GM18499 (cell line): Measurements from ENCODE around the gene GPC6.
"Not testable (repeated sequence)": the region's sequence is repeated elsewhere in the genome, so short reads cannot be mapped to it uniquely, and the experiment has no call there.

Experiments used
- ATAC-seq: cut with Tn5 transposase; IDR thresholded peaks from one replicate; pipeline ENCODE4 v1.9.1; 2021; ENCODE audit warnings: moderate number of reproducible peaks; ENCODE audit not compliant: insufficient read depth, unreplicated experiment

GPC6 gene

DNA sequence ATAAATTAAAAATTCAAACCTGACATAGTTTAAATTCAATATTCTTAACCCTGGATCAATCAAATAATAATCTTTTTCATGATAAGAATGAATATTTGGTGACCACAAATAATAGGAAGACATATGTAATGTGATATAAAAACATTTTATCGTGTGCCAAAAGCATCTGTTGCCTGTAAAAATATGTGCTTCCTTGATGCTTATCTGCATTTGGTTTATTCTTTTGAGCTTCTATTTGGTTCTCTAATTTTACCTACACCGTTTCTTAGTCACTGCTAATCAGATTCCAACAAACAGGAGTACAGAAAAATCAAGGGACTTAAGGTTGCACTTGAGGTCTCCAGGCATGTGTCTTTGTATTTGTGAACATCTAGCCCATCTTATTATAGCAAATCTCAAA is 978.3 kb downstream of the GPC6 start:
- ATAC-seq = no peak

DNA sequence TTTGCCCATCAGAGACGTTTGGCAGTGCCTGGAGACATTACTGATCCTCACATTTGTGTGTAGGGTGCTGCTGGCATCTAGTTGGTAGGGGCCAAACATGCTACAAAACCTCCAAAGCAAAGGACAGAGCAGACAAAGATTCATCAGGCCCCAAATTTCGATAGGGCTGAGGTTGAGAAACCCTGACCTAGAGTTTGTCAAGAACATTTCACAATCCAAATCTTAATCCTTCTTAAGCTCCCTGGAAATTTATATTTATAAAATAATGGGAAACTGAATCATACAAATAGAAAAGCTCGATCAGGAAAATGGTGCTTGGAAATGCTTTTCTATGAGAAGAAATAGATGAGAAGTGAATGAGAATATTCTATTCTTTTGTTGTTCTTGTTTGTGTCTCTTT is 979.3 kb downstream of the GPC6 start:
- ATAC-seq = no peak

DNA sequence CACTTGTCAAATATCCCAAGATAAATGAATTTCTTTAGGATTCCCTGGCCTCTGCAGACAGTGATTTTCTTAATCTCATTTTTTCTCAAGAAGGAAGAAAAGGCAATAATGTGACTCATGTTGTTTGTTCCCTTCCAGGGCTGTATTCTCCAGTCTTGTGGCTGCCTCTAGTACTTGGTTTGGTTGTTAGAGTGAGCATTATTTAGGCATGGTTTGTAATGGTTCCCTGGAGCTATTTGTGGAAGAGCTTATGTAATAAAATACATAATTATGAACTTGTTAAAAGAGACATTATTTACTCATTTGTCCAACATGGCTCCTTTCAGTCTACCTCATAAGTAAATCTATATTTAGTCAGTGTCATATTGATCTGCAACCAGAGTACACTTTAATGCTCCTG is 982.5 kb downstream of the GPC6 start:
- no peak for ATAC-seq

DNA sequence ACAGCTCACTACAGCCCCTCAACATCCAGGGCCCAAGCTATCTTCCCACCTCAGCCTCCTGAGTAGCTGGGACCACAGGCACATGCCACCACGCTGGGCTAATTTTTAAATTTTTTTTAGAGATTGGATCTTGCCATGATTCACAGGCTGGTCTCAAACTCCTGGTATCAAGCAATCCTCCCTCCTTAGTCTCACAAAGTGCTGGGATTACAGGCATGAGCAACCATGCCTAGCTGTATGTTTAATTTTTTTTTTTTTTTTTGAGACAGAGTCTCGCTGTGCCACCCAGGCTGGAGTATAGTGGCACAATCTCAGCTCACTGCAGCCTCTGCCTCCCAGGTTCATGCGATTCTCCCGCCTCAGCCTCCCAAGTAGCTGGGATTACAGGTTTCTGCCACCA is 983.3 kb downstream of the GPC6 start:
- ATAC-seq = not testable (repeated sequence)

DNA sequence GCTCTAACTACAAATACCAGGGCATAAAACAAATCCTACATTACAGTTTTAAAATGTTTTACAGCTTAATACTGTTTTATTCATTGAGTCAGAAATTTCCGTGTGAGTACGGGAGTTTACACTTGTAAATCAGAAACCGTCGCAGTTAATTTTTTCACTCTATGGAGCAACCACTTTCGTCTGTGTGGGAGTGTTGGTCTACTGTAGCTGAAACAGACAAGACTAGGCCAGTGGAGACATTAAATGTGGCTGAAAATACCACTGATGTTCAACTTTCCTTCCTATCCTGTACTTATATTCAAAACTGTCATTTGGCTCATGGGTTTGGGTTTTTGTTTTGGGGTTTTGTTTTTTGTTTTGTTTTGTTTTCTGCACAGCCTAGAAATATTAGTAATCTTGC is 984.2 kb downstream of the GPC6 start:
- no peak for ATAC-seq

DNA sequence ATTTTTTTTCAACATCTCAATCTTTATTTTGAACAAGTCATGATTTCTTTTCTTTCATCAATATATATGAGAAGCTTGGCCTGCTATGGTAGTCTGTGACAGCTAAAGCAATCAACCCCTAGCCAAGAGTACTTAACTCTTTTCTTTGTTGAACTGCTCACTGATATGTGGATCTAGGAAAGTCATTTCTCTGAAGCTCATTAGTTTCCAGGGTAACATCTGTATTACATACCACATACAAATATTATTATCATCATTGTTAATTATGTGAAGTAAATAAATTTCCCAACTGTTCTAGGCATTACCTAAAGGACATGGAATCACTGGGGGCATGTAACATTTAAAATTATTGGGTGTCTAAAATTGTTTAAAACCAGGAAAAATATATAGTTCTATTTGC is 985.6 kb downstream of the GPC6 start:
- no peak for ATAC-seq

DNA sequence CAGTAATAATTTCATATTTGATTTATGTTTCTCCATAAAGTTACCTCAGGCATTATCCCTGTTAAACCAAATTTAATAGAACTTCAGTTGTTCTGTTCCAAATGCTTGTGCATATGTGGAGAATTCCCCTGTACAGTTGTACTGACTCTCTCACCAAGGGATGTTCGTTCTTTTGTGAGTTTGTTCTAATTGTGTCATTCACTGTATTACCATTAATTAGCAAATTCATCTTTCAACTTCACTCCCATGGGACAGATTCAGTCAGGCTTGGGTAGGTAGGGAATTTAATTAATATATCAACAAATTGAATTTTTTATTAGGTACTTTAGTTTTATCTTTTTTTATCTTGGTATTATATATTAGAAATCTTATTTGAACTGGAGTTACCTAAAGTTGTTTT is 987.5 kb downstream of the GPC6 start:
- ATAC-seq = no peak

DNA sequence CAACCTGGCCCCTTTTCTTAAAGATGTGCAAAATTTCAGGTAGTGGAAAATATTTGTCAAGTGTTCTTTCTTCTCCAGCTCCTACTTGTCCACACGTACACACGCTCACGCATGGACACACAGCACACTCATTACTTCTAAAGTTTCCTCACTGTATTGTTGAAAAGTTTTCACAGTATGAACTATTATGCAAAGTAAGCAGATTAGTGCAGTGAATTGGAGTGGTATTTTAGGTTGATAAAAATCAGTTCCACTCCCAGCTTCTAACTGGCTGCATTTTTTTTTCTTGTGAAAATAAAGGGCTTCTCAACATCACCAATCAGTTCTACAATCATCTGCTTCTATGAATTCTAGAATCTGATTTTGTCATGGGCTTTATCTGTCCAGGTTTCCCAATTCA is 988.4 kb downstream of the GPC6 start:
- no peak for ATAC-seq

DNA sequence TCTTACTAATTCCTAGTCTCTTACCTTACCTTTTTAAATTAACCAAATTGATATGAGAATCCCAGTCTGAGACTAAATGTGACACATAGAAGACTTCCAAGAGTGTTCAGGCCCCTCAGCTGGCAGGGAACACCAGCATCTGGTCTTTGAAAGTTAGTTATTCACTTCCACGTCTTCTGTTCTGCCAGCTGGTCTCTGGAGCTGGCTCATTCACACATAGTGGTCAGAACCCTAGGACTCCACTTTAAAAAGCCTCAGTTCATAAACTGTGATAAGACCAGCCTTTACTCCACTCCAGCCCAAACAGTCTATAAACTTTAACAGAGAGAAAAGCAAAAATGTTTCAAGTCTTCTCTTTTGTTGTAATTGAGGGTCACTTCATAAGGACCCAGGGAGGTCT is 989.9 kb downstream of the GPC6 start:
- ATAC-seq = no peak

DNA sequence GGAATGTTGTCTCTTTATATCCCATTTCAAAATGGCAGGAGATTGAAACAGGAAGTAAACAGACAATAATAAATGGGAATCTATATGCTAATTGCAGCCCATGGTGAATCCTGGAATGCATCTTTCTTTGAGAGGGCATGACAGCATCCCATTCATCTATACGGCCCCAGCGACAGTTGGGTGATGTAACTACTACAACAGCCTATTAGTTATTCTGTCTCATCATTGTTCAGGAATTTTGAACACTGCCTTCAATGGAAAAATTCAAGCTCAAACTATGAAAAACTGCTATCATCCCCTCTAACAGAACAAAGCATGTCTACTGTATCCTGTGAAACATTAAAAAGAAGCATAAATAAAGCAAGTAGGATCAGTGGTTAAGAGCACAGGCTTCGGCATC is 990.8 kb downstream of the GPC6 start:
- no peak for ATAC-seq

DNA sequence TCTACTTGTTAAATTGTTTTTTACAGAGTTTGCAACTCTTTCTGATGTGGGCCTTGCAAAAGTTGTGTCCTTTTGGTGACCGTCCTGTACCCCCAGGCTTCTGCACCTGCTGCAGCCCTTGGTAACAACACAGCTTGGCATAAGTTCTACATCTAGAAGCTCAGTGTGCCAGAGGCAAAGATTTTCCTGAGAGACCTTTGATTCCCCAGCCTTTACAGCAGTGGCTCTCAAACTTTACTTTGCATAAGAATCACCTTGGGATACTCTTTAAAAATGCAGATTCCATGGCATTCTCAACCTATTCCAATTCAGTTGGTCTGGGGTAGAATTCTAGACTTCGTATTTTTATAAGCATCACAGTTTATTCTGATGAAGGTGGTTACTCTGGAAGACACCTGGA is 991.9 kb downstream of the GPC6 start:
- ATAC-seq = no peak

DNA sequence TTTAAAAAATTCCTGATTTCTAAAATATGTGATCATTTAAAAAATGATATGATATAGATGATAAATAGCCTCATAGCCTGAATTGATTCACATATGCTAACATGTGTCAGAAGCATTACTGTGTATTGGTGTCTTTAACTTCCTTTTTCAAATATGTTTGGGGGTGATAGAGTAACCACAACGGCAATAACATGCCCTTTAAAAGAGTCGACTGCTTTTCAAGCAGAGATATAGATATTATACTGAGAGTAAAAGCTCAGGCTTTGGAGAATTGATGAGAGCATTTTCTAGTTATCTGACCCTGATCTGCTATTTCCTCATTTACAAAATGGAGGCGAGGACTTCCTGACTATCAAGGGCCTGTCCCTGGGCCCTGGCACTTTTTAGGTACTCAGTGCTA is 992.3 kb downstream of the GPC6 start:
- no peak for ATAC-seq

DNA sequence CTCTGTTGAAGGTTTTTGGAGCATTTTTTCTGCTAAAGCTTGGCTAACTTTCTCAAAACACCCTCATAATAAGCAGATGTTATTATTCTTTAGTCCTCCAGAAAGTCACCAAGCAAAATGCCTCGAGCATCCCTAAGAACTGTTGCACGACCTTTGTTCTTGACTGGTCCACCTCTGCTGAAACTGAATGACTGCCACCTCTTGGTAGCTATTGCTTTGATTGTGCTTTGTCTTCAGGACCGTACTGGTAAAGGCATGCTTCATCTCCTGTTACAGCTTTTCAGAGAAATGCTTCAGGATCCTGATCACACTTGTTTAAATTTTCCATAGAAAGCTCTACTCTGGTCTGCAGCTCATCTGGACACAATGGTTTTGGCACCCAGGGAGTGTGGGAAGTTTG is 998.1 kb downstream of the GPC6 start:
- ATAC-seq = no peak

DNA sequence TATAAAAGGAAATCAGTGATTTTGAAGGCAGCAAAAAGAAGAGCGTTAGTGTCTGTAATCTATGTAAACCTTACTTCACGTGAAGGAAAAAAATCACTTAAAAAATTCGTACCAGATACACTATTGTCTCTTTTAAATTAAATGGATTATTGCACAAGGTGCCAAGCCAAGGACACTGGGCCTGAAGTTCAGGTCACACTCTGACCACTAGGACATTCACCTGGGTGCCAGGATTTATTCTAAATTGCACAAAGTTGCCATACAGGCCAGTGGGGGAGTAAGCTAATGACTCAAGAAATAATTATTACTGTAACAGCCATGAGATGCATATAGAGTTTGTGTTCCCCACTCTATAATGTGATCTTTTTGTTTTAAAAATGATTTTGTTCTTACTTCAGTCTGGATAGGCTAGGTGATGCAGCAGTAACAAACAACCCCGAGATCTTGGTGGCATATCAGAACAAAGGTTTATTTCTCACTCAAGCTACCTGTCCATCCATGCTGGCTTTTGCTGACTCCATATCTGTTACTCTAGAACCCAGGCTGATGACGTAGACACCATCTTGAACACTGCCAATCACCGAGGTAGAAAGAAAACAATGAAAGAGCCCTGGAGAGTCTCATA is 1000.8 kb downstream of the GPC6 start:
- ATAC-seq = no peak

DNA sequence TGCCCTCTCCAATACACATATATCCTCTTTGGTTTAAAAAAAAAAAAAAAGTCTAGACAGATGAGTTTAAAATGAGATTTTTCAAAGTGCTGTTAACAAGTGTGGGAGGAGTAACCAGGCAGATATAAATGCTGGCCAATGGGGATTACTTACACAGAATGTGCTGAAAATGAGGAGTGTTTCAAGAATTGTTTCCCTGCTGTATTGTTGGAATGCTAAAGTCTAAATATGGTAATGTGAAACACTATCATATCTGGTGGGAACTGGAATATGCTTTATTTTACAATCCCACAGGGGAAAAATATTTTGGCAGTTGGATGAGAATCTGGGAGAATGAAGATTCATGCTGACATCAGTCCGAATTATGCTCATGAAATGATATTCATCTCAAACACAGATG is 1002.2 kb downstream of the GPC6 start:
- ATAC-seq = no peak

DNA sequence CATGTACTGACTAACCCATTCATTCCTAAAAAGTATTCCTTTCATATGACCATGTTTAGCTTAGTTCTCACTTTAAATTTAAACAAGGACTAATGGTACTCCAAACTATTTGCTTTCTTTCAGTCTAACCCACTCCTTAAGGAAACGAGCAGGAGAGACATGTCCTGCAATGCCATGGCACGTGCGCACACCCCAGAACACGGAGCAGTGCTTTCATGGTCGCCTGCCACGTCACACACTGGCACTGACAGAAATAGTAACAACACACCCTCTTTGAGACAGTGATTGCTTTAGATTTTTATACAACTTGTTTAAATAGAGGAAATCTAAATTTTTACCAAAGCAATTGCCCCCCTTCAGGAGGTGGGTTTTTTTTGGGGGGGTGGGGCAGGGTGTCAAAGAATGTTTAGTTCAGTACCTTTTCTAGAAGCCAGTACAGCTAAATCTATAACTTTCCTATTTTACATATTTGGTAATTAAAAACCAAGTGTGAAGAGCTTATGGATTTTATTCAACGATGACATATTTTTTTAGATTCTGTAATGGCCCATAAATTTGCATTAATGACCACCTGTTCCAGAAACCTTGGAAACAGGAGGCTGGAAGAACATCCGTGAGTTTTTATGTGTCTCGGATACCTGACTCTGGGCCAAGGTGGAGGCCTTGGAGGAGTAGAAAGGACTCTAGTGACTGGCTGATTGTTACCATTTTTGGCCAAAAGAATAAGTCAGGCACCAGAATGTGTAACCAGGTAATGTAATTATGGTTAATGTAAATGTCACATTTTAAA is 1005.7 kb downstream of the GPC6 start:
- no peak for ATAC-seq

DNA sequence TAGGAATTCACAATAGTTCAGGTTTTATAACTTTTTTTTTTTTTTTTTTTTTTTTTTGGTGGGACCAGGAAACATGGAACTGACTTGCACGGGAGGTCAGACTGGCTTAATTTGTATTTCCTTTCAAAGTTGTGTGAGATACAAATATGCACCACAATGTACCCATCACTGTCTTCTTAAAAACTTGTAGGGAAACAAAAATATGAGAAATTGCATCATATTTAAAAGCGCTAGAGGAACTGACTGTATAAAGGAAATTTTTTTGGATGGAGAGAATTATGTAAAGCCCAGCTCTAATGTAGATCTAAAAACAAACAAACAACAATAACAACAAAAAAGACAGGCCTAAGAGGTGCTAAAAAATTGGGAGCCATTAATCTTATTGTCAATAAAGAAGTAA is 1006.3 kb downstream of the GPC6 start:
- ATAC-seq = no peak

DNA sequence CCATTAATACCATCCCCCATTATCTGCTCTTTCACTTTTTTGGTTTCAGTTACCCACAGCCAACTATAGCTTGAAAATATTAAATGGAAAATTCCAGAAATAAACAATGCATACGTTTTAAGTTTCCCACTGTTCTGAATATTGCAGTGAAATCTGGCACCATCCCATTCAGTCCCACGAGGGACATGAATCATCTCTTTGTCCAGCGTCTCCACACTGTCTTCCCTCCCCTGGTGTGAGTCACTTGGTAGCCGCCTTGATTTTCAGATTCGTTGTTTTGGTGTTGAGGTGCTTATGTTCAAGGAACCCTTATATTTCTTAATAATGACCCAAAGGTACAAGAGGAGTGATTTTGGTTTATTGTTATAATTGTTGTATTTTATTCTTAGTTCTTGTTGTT is 1006.8 kb downstream of the GPC6 start:
- no peak for ATAC-seq

DNA sequence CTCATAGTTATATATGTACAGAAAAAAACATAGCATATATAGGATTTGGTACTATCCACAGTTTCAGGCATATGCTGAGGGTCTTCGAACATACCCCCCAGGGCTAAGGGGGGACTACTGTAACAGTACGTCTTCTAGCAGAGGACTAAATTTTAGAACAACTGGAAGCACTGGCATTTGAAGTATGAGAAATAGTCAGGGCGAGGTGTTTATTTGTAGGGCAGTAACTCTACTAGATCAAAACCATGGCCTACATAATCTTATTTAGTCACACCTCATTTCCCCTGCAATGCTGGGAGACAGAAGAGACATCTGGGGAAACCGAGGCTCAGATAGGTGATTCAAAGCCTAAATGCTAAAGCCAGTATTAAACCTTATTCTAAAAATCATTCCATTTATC is 1007.2 kb downstream of the GPC6 start:
- no peak for ATAC-seq

DNA sequence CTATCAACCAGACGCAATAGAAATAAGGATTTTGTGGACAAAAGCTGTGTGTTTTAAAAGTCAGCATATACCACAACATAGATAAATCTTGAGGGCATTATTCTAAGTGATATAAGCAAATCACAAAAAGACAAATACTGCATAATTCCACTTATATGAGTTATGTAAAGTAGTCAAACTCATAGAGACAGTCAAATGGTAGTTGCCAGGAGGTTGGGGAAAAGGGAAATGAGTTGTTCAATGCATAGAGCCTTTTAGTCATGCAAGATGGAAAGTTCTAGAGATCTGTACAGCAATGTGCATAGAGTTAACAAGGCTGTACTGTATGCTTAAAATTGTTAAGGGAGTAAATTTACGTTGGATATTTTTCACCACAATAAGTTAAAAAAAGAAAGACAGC is 1008.1 kb downstream of the GPC6 start:
- no peak for ATAC-seq

DNA sequence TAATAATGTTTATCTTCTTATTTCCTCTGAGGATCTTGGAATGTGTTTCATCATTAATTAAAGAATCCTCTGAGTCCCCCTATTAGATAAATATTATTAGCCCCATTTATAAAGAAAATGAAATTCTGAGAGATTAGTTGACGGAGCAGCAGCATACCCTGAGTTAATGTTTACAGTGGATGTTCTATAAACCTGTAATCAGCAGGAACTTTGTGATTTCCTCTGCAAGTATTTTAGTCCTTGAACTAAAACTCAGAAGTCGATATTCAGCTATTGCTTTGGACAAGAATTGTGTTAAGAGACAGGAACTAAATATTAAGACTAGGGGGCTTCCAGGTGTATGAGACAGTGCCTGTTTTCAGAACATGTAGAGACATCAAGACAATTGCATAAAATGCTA is 1009.5 kb downstream of the GPC6 start:
- ATAC-seq = no peak

DNA sequence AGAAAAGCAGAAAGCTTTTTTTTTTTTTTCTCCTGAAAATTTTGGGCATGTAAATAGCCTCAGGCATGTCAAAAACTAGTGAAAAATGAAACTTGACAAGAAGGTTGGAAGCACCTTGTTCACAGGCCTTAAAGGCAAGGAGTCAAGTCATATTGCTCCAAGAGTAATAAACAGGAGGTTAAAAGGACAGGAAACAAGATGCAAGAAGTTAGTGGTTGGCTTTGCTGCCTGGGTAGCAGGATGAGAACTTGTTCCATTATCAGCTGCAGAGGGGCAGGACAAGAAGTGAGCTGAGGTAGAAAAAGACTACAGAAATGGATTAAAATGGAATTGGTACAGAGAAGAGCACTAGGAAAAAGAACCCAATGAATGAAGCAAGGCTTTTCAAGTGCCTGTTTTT is 1010.3 kb downstream of the GPC6 start:
- ATAC-seq = no peak
